ENCODE results near the gene SLC25A51.

GRCh38 chr9:37916471-37917312, 12.8 kb upstream of the SLC25A51 start:
- no peak for TF ChIP-seq CTCF (conservative IDR thresholded peaks at IDR 0.05; ENCODE audit: low read depth, low read length)
- no peak for TF ChIP-seq EZH2 (IDR thresholded peaks at IDR 0.05; ENCODE audit: borderline replicate concordance, low read depth, low read length, poor library complexity, severe bottlenecking)

Data from A673 (cell line).